GM20000 (cell line): ENCODE results near the gene SLC23A1.
"Not testable (repeated sequence)": the region's sequence is repeated elsewhere in the genome, so short reads cannot be mapped to it uniquely, and the experiment has no call there.

Experiments
- DNase-seq: peaks from one replicate; pipeline ENCODE4 v3.0.0; 2012; ENCODE audit warnings: low spot score
- TF ChIP-seq, protein P1 (sequence below): IDR thresholded peaks from 2 replicates; pipeline ENCODE4 v1.5.1; 2012; ENCODE audit warnings: mild to moderate bottlenecking, control low read depth; ENCODE audit errors: extremely low read depth, missing control alignments

Gene SLC23A1

DNA sequence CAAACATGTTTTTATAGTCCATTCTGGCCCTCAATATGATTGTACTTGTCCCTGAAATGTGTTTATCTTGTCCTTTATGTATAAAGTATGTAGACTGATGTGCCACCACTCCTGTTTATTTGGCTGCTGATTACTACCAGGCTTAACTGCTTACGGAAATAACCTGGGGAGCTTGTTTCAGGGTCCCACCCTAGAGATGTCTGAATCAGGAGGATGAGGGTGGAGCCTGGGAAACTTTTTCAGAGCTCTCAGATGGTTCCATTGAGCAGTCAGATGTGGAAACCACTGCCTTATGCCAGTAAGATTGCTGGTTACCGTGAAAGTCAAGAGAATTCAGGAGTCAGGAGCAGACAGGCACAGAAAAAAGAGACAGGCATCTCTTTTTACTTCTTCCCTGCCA, 19.2 kb downstream of the SLC23A1 start:
- no peak for DNase-seq
- TF ChIP-seq, protein P1, sequence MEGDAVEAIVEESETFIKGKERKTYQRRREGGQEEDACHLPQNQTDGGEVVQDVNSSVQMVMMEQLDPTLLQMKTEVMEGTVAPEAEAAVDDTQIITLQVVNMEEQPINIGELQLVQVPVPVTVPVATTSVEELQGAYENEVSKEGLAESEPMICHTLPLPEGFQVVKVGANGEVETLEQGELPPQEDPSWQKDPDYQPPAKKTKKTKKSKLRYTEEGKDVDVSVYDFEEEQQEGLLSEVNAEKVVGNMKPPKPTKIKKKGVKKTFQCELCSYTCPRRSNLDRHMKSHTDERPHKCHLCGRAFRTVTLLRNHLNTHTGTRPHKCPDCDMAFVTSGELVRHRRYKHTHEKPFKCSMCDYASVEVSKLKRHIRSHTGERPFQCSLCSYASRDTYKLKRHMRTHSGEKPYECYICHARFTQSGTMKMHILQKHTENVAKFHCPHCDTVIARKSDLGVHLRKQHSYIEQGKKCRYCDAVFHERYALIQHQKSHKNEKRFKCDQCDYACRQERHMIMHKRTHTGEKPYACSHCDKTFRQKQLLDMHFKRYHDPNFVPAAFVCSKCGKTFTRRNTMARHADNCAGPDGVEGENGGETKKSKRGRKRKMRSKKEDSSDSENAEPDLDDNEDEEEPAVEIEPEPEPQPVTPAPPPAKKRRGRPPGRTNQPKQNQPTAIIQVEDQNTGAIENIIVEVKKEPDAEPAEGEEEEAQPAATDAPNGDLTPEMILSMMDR: no peak

DNA sequence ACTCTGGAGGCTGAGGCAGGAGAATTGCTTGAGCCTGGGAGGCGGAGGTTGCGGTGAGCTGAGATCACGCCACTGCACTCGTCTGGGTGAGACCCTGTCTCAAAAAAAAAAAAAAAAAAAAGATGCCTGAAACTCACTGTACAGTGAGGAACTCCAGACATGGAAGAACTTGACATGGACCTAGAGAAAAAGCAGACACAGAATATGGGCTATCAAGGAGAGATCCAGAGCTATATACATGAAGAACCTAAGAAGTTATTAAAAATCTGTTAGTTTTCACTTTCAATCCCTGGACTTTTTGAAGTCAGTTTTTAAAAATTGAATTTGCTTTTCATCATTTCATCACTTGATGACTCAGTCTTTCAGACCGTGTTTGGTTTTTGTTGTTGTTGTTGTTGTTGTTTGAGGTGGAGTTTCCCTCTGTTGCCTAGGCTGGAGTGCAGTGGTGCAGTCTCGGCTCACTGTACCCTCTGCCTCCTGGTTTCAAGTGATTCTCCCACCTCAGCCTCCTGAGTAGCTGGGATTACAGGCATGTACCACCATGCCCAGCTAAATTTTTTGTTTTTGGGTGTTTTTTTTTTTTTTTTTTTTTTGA, 21.2 kb downstream of the SLC23A1 start:
- DNase-seq: no peak
- TF ChIP-seq, protein P1: no peak

DNA sequence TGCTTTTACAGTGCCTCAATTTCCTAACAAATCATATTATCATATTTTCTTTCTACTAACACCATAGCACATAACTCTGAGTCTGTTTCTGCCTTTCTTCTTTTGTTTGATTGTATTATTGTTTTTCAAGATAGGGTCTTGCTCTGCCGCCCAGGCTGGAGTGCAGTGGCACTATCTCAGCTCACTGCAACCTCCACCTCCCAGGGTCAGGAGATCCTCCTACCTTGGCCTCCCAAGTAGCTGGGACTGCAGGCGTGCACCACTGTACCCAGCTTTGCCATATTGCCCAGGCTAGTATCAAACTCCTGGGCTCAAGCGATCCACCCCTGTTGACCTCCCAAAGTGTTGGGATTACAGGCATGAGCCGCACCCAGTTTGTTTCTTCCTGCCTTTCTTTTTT, 22.7 kb downstream of the SLC23A1 start:
- no peak for DNase-seq
- TF ChIP-seq, protein P1: no peak

DNA sequence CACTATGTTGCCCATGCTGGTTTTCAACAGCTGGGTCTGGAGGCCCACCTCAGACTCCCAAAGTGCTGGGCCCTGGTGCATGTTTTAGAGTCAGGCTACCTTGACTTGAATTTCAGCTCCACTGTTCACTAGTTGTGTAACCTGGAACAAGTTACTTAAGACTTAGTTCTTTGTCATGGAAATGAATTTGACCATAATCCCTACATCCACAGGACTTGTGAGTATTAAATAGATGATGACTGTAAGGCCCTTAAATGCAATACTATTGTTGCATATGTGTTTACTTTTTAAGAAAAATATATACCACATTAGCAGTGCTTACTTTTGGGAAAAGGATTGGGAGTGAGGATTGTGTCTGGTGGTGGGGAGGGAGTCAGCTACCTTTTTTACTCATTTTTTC, 25.0 kb downstream of the SLC23A1 start:
- TF ChIP-seq, protein P1: no peak

DNA sequence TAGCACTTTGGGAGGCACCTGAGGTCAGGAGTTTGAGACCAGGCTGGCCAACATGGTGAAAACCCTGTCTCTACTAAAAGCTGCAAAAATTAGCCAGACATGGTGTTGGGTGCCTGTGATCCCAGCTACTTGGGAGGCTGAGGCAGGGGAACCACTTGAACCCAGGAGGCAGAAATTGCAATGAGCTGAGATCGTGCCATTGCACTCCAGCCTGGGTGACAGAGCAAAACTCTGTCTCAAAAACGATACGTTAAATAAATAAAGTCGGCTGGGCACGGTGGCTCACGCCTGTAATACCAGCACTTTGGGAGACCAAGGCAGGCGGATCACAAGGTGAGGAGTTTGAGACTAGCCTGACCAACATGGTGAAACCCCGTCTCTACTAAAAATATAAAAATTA, 27.2 kb downstream of the SLC23A1 start:
- not testable (repeated sequence) for DNase-seq

More for the DNA sequence above, 25.0 kb downstream of the SLC23A1 start:
- no peak for DNase-seq

DNA sequence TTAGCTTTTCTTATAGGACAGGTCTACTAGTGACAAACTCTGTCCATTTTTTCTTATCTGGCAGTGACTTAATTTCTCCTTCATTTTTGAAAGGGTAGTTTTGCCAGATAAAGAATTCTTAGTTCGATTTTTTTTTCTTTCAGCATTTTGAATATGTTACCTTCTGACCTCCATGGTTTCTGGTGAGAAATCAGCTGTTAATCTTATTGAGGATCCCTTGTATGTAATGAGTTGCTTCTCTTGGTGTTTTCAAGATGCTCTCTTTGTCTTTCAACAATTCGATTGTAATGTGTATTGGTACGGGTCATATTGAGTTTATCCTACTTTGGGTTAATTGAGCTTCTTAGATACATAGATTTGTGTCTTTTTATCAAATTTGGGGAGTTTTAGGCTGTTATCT, 28.9 kb downstream of the SLC23A1 start:
- TF ChIP-seq, protein P1: no peak
- DNase-seq: no peak

DNA sequence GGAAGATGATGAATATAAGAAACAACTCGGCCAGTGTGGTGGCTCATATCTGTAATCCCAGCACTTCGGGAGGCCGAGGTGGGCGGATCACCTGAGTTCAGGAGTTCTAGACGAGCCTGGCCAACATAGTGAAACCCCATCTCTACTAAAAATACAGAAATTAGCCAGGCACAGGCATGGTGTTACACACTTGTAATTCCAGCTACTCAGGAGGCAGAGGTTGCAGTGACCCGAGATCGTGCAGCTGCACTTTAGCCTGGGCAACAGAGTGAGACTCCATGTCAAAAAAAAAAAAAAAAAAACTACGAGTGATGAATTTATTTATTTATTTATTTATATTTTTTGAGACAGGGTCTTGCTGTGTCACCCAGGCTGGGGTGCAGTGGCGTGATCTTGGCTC, 35.2 kb downstream of the SLC23A1 start:
- not testable (repeated sequence) for DNase-seq

DNA sequence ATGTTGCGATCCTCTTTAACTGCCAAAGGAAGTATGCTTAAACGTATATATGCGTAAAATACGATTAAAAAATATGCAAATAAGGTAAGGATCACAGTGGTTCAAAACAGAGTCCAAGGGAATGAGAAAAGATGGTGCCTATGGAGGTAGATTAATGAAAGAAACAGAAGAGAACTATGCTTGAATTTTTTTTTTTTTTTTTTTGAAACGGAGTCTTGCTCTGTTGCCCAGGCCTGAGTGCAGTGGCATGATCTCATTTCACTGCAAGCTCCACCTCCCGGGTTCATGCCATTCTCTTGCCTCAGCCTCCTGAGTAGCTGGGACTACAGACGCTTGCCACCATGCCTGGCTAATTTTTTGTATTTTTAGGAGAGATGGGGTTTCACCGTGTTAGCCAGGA, 37.7 kb downstream of the SLC23A1 start:
- DNase-seq: not testable (repeated sequence)

DNA sequence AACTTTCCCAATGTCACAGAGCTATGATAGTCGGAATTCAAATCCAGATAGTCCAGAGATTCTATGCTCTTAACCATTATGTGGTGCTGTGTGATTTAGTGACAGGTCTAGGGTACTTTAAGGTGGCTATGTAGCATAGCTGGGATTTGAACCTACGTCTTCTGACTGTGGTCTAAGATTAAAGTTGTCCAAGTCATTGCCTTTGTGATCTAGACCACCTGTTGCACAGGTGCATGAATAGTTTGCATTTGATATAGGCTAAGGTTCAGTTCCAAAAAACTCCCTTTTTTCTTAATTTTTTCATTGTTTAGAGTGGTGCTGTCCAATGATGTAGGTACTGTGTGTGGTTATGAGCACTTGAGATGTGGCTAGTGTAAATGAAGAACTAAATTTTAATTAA, 38.9 kb downstream of the SLC23A1 start:
- TF ChIP-seq, protein P1: no peak
- DNase-seq: no peak
